K562 (cell line): ENCODE data around the gene DGUOK. TPM values are rescaled to one million over a fixed set of nuclear protein-coding genes. Genes with fewer than 3 reads are reported as not detected.

Experiments
- ASH1L ChIP-seq: fragments of 450-650 bp; IDR thresholded peaks from 2 replicates; pipeline ENCODE4 v1.6.1; 2018; ENCODE audit warnings: borderline replicate concordance, mild to moderate bottlenecking, low read depth; ENCODE audit not compliant: partially characterized antibody
- CBFA2T3 ChIP-seq: fragments of 450-650 bp; IDR thresholded peaks from 2 replicates; pipeline ENCODE4 v1.6.1; 2017
- CREB1 ChIP-seq, 2 experiments: sonication (generic) in 1 of 2; formaldehyde crosslinking in 1 of 2; IDR thresholded peaks; 2 replicates each; pipeline versions ENCODE4 v1.6.1 to v1.8.0; 2012 to 2022; ENCODE audit warnings: inconsistent platforms in 1 of 2, mild to moderate bottlenecking in 1 of 2, missing genetic modification reagents in 1 of 2, moderate library complexity in 1 of 2
- EP400 ChIP-seq: fragments of 450-650 bp; IDR thresholded peaks from 2 replicates; pipeline ENCODE4 v1.6.1; 2017; ENCODE audit warnings: antibody characterized with exemption, mild to moderate bottlenecking, moderate library complexity
- ETV1 ChIP-seq: fragments of 450-650 bp; conservative IDR thresholded peaks from 2 replicates; pipeline ENCODE4 v1.6.1; 2016; ENCODE audit warnings: missing genetic modification characterization, control low read depth, low read depth, missing compliant biosample characterization
- GATA2 ChIP-seq: sonication (generic); formaldehyde crosslinking; IDR thresholded peaks from 2 replicates; pipeline ENCODE4 v1.4.0; 2020; ENCODE audit warnings: mild to moderate bottlenecking, missing genetic modification reagents
- HNRNPH1 ChIP-seq: fragments of 200-400 bp; formaldehyde crosslinking; optimal IDR thresholded peaks from 2 replicates; pipeline ENCODE3; 2017; ENCODE audit warnings: low read depth, mild to moderate bottlenecking, low read length, moderate library complexity
- JUND ChIP-seq, 2 experiments: IDR thresholded peaks; 2 replicates in 1 of 2; 3 replicates in 1 of 2; pipeline ENCODE4 v1.6.1; 2011; ENCODE audit warnings: borderline replicate concordance in 2 of 2, low read depth in 2 of 2, low read length in 2 of 2, improper control_type of control experiment in 1 of 2, missing biosample characterization in 1 of 2, missing genetic modification characterization in 1 of 2, missing genetic modification reagents in 1 of 2
- KAT7 ChIP-seq: sonication (generic); formaldehyde crosslinking; IDR thresholded peaks from 2 replicates; pipeline ENCODE4 v1.8.0; 2022; ENCODE audit warnings: missing genetic modification reagents, mild to moderate bottlenecking, borderline replicate concordance
- KDM2B ChIP-seq: fragments of 250-450 bp; sonication (Bioruptor Pico); IDR thresholded peaks from 2 replicates; pipeline ENCODE4 v1.8.0; 2021; ENCODE audit warnings: mild to moderate bottlenecking, moderate library complexity
- NFE2 ChIP-seq: IDR thresholded peaks from 2 replicates; pipeline ENCODE4 v1.6.1; 2014; ENCODE audit warnings: antibody characterized with exemption, low read depth
- POLR2B ChIP-seq: fragments of 450-650 bp; IDR thresholded peaks from 2 replicates; pipeline ENCODE4 v1.6.1; 2018; ENCODE audit warnings: low read depth; ENCODE audit not compliant: partially characterized antibody
- POLR2G ChIP-seq: fragments of 200-400 bp; formaldehyde crosslinking; IDR thresholded peaks from 2 replicates; pipeline ENCODE4 v1.6.1; 2017; ENCODE audit warnings: low read depth, mild to moderate bottlenecking, antibody characterized with exemption, low read length, moderate library complexity
- RBM17 ChIP-seq: fragments of 200-400 bp; formaldehyde crosslinking; IDR thresholded peaks from 2 replicates; pipeline ENCODE4 v1.6.1; 2017; ENCODE audit warnings: low read depth, mild to moderate bottlenecking, low read length, borderline replicate concordance
- RHOXF2B ChIP-seq: fragments of 250-450 bp; sonication (Bioruptor Pico); conservative IDR thresholded peaks from 2 replicates; pipeline ENCODE4 v1.5.1; 2021
- TCF3 ChIP-seq: sonication (generic); formaldehyde crosslinking; IDR thresholded peaks from 2 replicates; pipeline ENCODE4 v1.4.0; 2020; ENCODE audit warnings: mild to moderate bottlenecking, missing genetic modification reagents
- XRCC5 ChIP-seq: fragments of 200-400 bp; formaldehyde crosslinking; IDR thresholded peaks from 2 replicates; pipeline ENCODE4 v1.6.1; 2017; ENCODE audit warnings: low read depth, mild to moderate bottlenecking, low read length
- ZBTB11 ChIP-seq, 3 experiments: fragments of 200-800 bp in 1 of 3; fragments of 250-450 bp in 1 of 3; fragments of 450-650 bp in 1 of 3; sonication (Bioruptor Pico) in 1 of 3; sonication (Bioruptor generic) in 1 of 3; formaldehyde crosslinking in 1 of 3; IDR thresholded peaks; 2 replicates each; pipeline versions ENCODE4 v1.6.1 to v1.8.0; 2016 to 2022; ENCODE audit warnings: mild to moderate bottlenecking in 2 of 3, missing genetic modification characterization in 2 of 3, missing compliant biosample characterization in 1 of 3, moderate library complexity in 1 of 3
- ZNF134 ChIP-seq: fragments of 250-450 bp; sonication (Bioruptor Pico); conservative IDR thresholded peaks from 2 replicates; pipeline ENCODE4 v1.4.0; 2020
- ZNF23 ChIP-seq: fragments of 250-450 bp; sonication (Bioruptor Pico); IDR thresholded peaks from 2 replicates; pipeline ENCODE4 v1.4.0; 2020; ENCODE audit warnings: mild to moderate bottlenecking
- polyA plus RNA-seq, 8 experiments: library from polyadenylated mRNA; depleted of rRNA in 4 of 8; stranded (reverse) in 5 of 8; unstranded in 3 of 8; fragments of >200 nt; fragmentation: Nextera tagmentation in 2 of 8; fragmentation: Illumina TruSeq in 1 of 8; extraction: Ambion mirVana in 2 of 8; extraction: Trizol in 1 of 8; gene quantifications; 2 replicates each; pipeline versions ENCODE4 v1.2.1 to v1.2.3, GENCODE V29; 2011 to 2014; ENCODE audit warnings: inconsistent platforms in 1 of 8, missing spikeins in 1 of 8
- total RNA-seq, 7 experiments: library from RNA; depleted of rRNA in 6 of 7; stranded (reverse); fragments of >200 nt in 6 of 7; fragmentation: Illumina TruSeq in 2 of 7; extraction: Trizol in 2 of 7; gene quantifications; 2 replicates each; pipeline versions ENCODE4 v1.2.1 to v1.2.3, GENCODE V29; 2011 to 2021; ENCODE audit warnings: low replicate concordance in 1 of 7
- TF ChIP-seq, protein P1 (sequence below): fragments of 450-650 bp; formaldehyde crosslinking; IDR thresholded peaks from 2 replicates; pipeline ENCODE4 v1.4.0; 2020; ENCODE audit warnings: mild to moderate bottlenecking, moderate library complexity

DGUOK gene
- total and polyA plus RNA-seq, 9 of the 15 experiments (the other 6 are each of a cell fraction or from before 2014, with no cell fraction given) = 67.0 to 288 (median 126) TPM

- 0 out of 2 replicates have a peak, but pooled peaks have one; percentile 13 for TF ChIP-seq KDM2B (CRISPR knock-in tag)
- TF ChIP-seq CREB1 (IDR thresholded peaks at IDR 0.05) = peak; percentile 46; the same call in 1 of the 2 replicates
- no peak for TF ChIP-seq CREB1 (CRISPR knock-in tag; IDR thresholded peaks at IDR 0.05)
- peak; percentile 39; the same call in 1 of the 2 replicates for TF ChIP-seq ETV1 (tag)
- TF ChIP-seq RBM17 = no peak
- peak; percentile 84 for TF ChIP-seq TCF3 (CRISPR knock-in tag)
- no peak for TF ChIP-seq HNRNPH1
- TF ChIP-seq XRCC5 = peak; percentile 61; the same call in 1 of the 2 replicates
- peak; percentile 84 for TF ChIP-seq EP400
- no peak for TF ChIP-seq RHOXF2B (CRISPR knock-in tag)
- TF ChIP-seq GATA2 = peak; percentile 74
- TF ChIP-seq JUND (IDR thresholded peaks at IDR 0.05; ENCODE audit: borderline replicate concordance, low read depth, low read length) = no peak; the same call in 1 of the 2 replicates
- TF ChIP-seq JUND (tag; IDR thresholded peaks at IDR 0.05; ENCODE audit: borderline replicate concordance, low read depth, low read length) = 0 out of 3 replicates have a peak, but pooled peaks have one; percentile 31
- peak; percentile 60 for TF ChIP-seq POLR2B
- no peak for TF ChIP-seq ZNF134
- TF ChIP-seq POLR2G = peak; percentile 77
- no peak for TF ChIP-seq ASH1L
- no peak for TF ChIP-seq NFE2
- no peak for TF ChIP-seq KAT7
- 0 out of 6 replicates have a peak, but pooled peaks of 1 of the 3 experiments have one; percentile 36 for TF ChIP-seq ZBTB11 (CRISPR knock-in tag; IDR thresholded peaks at IDR 0.05)
- no peak for TF ChIP-seq ZNF23 (CRISPR knock-in tag)
- TF ChIP-seq CBFA2T3 = peak; percentile 89
- TF ChIP-seq, protein P1, sequence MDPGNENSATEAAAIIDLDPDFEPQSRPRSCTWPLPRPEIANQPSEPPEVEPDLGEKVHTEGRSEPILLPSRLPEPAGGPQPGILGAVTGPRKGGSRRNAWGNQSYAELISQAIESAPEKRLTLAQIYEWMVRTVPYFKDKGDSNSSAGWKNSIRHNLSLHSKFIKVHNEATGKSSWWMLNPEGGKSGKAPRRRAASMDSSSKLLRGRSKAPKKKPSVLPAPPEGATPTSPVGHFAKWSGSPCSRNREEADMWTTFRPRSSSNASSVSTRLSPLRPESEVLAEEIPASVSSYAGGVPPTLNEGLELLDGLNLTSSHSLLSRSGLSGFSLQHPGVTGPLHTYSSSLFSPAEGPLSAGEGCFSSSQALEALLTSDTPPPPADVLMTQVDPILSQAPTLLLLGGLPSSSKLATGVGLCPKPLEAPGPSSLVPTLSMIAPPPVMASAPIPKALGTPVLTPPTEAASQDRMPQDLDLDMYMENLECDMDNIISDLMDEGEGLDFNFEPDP (CRISPR knock-in tag) = no peak
Measured at GRCh38 chr2:73981081-73982001, 54.7 kb downstream of the DGUOK start (continued).
